K562 (cell line): Measurements from ENCODE around the gene ZBTB22. TPM values are rescaled to one million over a fixed set of nuclear protein-coding genes. Genes with fewer than 3 reads are reported as not detected.
"Not testable (repeated sequence)": the region's sequence is repeated elsewhere in the genome, so short reads cannot be mapped to it uniquely, and the experiment has no call there.

Experiments used
- CXXC5 ChIP-seq: fragments of 250-450 bp; sonication (Bioruptor Pico); IDR thresholded peaks from 2 replicates; pipeline ENCODE4 v1.8.0; 2022; ENCODE audit warnings: inconsistent platforms, mild to moderate bottlenecking, moderate library complexity
- EP400 ChIP-seq: fragments of 450-650 bp; IDR thresholded peaks from 2 replicates; pipeline ENCODE4 v1.6.1; 2017; ENCODE audit warnings: antibody characterized with exemption, mild to moderate bottlenecking, moderate library complexity
- HDAC2 ChIP-seq: fragments of 450-650 bp; IDR thresholded peaks from 2 replicates; pipeline ENCODE4 v1.6.1; 2016; ENCODE audit warnings: mild to moderate bottlenecking
- L3MBTL2 ChIP-seq: fragments of 450-650 bp; IDR thresholded peaks from 2 replicates; pipeline ENCODE4 v1.6.1; 2016; ENCODE audit warnings: mild to moderate bottlenecking, moderate library complexity
- MAX ChIP-seq: sonication (generic); formaldehyde crosslinking; IDR thresholded peaks from 2 replicates; pipeline ENCODE4 v1.9.0; 2022; ENCODE audit warnings: mild to moderate bottlenecking, missing genetic modification reagents
- MTA2 ChIP-seq: fragments of 450-650 bp; IDR thresholded peaks from 2 replicates; pipeline ENCODE4 v1.6.1; 2016; ENCODE audit warnings: low read depth
- NCOR1 ChIP-seq: fragments of 450-650 bp; IDR thresholded peaks from 2 replicates; pipeline ENCODE4 v1.6.1; 2016; ENCODE audit warnings: mild to moderate bottlenecking, moderate library complexity
- SMARCA4 ChIP-seq: fragments of 450-650 bp; IDR thresholded peaks from 2 replicates; pipeline ENCODE4 v1.6.1; 2016
- TCF3 ChIP-seq: sonication (generic); formaldehyde crosslinking; IDR thresholded peaks from 2 replicates; pipeline ENCODE4 v1.4.0; 2020; ENCODE audit warnings: mild to moderate bottlenecking, missing genetic modification reagents
- TEAD4 ChIP-seq, 2 experiments: sonication (generic) in 1 of 2; formaldehyde crosslinking in 1 of 2; IDR thresholded peaks; 2 replicates each; pipeline versions ENCODE4 v1.6.1 to v1.8.0; 2012 to 2022; ENCODE audit warnings: borderline replicate concordance in 1 of 2, inconsistent platforms in 1 of 2, low read length in 1 of 2, mild to moderate bottlenecking in 1 of 2, missing genetic modification reagents in 1 of 2
- TRIM24 ChIP-seq, 2 experiments: fragments of 450-650 bp; IDR thresholded peaks; 2 replicates each; pipeline ENCODE4 v1.6.1; 2016
- ZBTB40 ChIP-seq, 2 experiments: fragments of 450-650 bp in 1 of 2; sonication (generic) in 1 of 2; formaldehyde crosslinking in 1 of 2; IDR thresholded peaks; 2 replicates each; pipeline versions ENCODE4 v1.7.1 to v1.9.0; 2016 to 2022; ENCODE audit warnings: inconsistent platforms in 1 of 2, mild to moderate bottlenecking in 1 of 2, missing genetic modification reagents in 1 of 2
- ZNF592 ChIP-seq: fragments of 450-650 bp; IDR thresholded peaks from 2 replicates; pipeline ENCODE4 v1.6.1; 2017; ENCODE audit warnings: antibody characterized with exemption, mild to moderate bottlenecking
- polyA plus RNA-seq, 8 experiments: library from polyadenylated mRNA; depleted of rRNA in 4 of 8; stranded (reverse) in 5 of 8; unstranded in 3 of 8; fragments of >200 nt; fragmentation: Nextera tagmentation in 2 of 8; fragmentation: Illumina TruSeq in 1 of 8; extraction: Ambion mirVana in 2 of 8; extraction: Trizol in 1 of 8; gene quantifications; 2 replicates each; pipeline versions ENCODE4 v1.2.1 to v1.2.3, GENCODE V29; 2011 to 2014; ENCODE audit warnings: inconsistent platforms in 1 of 8, missing spikeins in 1 of 8
- total RNA-seq, 7 experiments: library from RNA; depleted of rRNA in 6 of 7; stranded (reverse); fragments of >200 nt in 6 of 7; fragmentation: Illumina TruSeq in 2 of 7; extraction: Trizol in 2 of 7; gene quantifications; 2 replicates each; pipeline versions ENCODE4 v1.2.1 to v1.2.3, GENCODE V29; 2011 to 2021; ENCODE audit warnings: low replicate concordance in 1 of 7

The ZBTB22 gene
- total and polyA plus RNA-seq, 9 of the 15 experiments (the other 6 are each of a cell fraction or from before 2014, with no cell fraction given): 0.21 to 11.9 (median 7.1) TPM

GRCh38 chr6:33357160-33357871 is 39.8 kb upstream of the ZBTB22 start (continued):
- TF ChIP-seq MAX (CRISPR knock-in tag): peak; percentile 88
- peak; percentile 76 for TF ChIP-seq NCOR1
- TF ChIP-seq EP400: peak; percentile 38; the same call in 1 of the 2 replicates
- TF ChIP-seq L3MBTL2: peak; percentile 51; the same call in 1 of the 2 replicates
- TF ChIP-seq ZBTB40 (IDR thresholded peaks at IDR 0.05): peak; percentile 65
- TF ChIP-seq ZBTB40 (CRISPR knock-in tag; IDR thresholded peaks at IDR 0.05): peak; percentile 65
- peak; percentile 44 for TF ChIP-seq SMARCA4
- 0 out of 2 replicates have a peak, but pooled peaks have one; percentile 29 for TF ChIP-seq HDAC2
- TF ChIP-seq TCF3 (CRISPR knock-in tag): peak; percentile 80
- TF ChIP-seq MTA2: peak; percentile 42; the same call in 1 of the 2 replicates
- peak; percentile 88 for TF ChIP-seq ZNF592
- peak; percentile 40 to 42; a peak in 2 of 4 replicates for TF ChIP-seq TRIM24 (IDR thresholded peaks at IDR 0.05)
- 0 out of 2 replicates have a peak, but pooled peaks have one; percentile 8 for TF ChIP-seq CXXC5 (CRISPR knock-in tag)
- peak; percentile 51; the same call in 1 of the 2 replicates for TF ChIP-seq TEAD4 (IDR thresholded peaks at IDR 0.05; ENCODE audit: low read length)
- not testable (repeated sequence) for TF ChIP-seq TEAD4 (CRISPR knock-in tag; IDR thresholded peaks at IDR 0.05; ENCODE audit: borderline replicate concordance)
